A549 treated with Hydrocortisone at 1 μM for 4 hours (cell line): Measurements from ENCODE around the gene SEC14L2. TPM values are rescaled to one million over a fixed set of nuclear protein-coding genes. Genes with fewer than 3 reads are reported as not detected.

Experiments used
- total RNA-seq: library from RNA; stranded (reverse); fragments of 200-300 nt; extraction: Qiagen RNA extraction; gene quantifications from 5 replicates; pipeline ENCODE4 v1.2.3, GENCODE V29; 2022

Gene SEC14L2
- 68.1 to 117 TPM (median 87.0 TPM) in 5 replicates for total RNA-seq

GRCh38 chr22:30396871-30397655 is at the start of gene SEC14L2:
SEC14L2 (plus strand) TSS chr22:30397018; CDS start chr22:30397117, 99 bp downstream.

GRCh38 chr22:30356449-30357235 is 40.2 kb upstream of the SEC14L2 start, which contains the start of the genes CCDC157 and SF3A1:
CCDC157 (plus strand) TSS chr22:30357007; CDS start chr22:30366001, 8,994 bp downstream.
SF3A1 (minus strand) TSS chr22:30356894; CDS start chr22:30356792, 102 bp downstream.

GRCh38 chr22:30386960-30387827 is 9.6 kb upstream of the SEC14L2 start, which contains the start of gene RNF215:
RNF215 (minus strand) TSS chr22:30387411; CDS start chr22:30387313, 98 bp downstream.

GRCh38 chr22:30425616-30426387 is 29.0 kb downstream of the SEC14L2 start, which contains the start of gene MTFP1:
MTFP1 (plus strand) TSS chr22:30425768; CDS start chr22:30425880, 112 bp downstream.

GRCh38 chr22:30471616-30472318 is 74.9 kb downstream of the SEC14L2 start, which contains the start of gene SEC14L3:
SEC14L3 (minus strand) TSS chr22:30472017; CDS start chr22:30471958, 59 bp downstream.

Other genes with a start within 250 kb of the SEC14L2 start
- 28.2 to 31.6 TPM (median 30.1 TPM) in 5 replicates for gene LIF, start 150.3 kb upstream of the SEC14L2 start, total RNA-seq
- gene OSM, start 130.2 kb upstream of the SEC14L2 start, total RNA-seq, result 0.06 TPM in 1 of 5 replicates, not detected in the others
- gene CASTOR1, start 107.5 kb upstream of the SEC14L2 start, total RNA-seq, result 5.0 to 7.3 TPM (median 5.6 TPM) in 5 replicates
- 9.4 to 10.5 TPM (median 9.5 TPM) in 5 replicates for gene TBC1D10A, start 70.1 kb upstream of the SEC14L2 start, total RNA-seq
- gene SF3A1, start 40.1 kb upstream of the SEC14L2 start, total RNA-seq, result 45.7 to 67.7 TPM (median 60.8 TPM) in 5 replicates
- 2.1 to 3.3 TPM (median 2.8 TPM) in 5 replicates for gene CCDC157, start 40.0 kb upstream of the SEC14L2 start, total RNA-seq
- gene RNF215, start 9.6 kb upstream of the SEC14L2 start, total RNA-seq, result 19.7 to 22.8 TPM (median 22.0 TPM) in 5 replicates
- gene MTFP1, start 28.8 kb downstream of the SEC14L2 start, total RNA-seq, result 65.8 to 72.6 TPM (median 68.0 TPM) in 5 replicates
- gene SEC14L3, start 75.0 kb downstream of the SEC14L2 start, total RNA-seq, result 0.05 TPM in 1 of 5 replicates, not detected in the others
- 4.4 to 6.6 TPM (median 5.9 TPM) in 5 replicates for gene SEC14L4, start 108.7 kb downstream of the SEC14L2 start, total RNA-seq
- gene SEC14L6, start 149.7 kb downstream of the SEC14L2 start, total RNA-seq, result not detected in 5 replicates
- gene GAL3ST1, start 177.6 kb downstream of the SEC14L2 start, total RNA-seq, result 7.8 to 11.6 TPM (median 10.9 TPM) in 5 replicates
- 100 to 126 TPM (median 108 TPM) in 5 replicates for gene PES1, start 194.9 kb downstream of the SEC14L2 start, total RNA-seq
- gene TCN2, start 210.2 kb downstream of the SEC14L2 start, total RNA-seq, result 4.2 to 7.4 TPM (median 5.8 TPM) in 5 replicates
- 6.3 to 7.2 TPM (median 6.4 TPM) in 5 replicates for gene SLC35E4, start 238.8 kb downstream of the SEC14L2 start, total RNA-seq